A673 (cell line): ENCODE data around the gene EBP.

Source experiments
- EZH2 ChIP-seq: fragments of 200-600 bp; sonication (generic); IDR thresholded peaks from 2 replicates; pipeline ENCODE4 v1.6.1; 2017; ENCODE audit warnings: borderline replicate concordance, low read depth, mild to moderate bottlenecking, mixed read lengths, antibody characterized with exemption, low read length; ENCODE audit not compliant: poor library complexity, severe bottlenecking
- TF ChIP-seq, protein P1 (sequence below): fragments of 300-800, 200-600 bp; sonication (generic); conservative IDR thresholded peaks from 2 replicates; pipeline ENCODE4 v1.5.1; 2017; ENCODE audit warnings: low read depth, mild to moderate bottlenecking, antibody characterized with exemption, low read length, moderate library complexity, mixed read lengths

DNA sequence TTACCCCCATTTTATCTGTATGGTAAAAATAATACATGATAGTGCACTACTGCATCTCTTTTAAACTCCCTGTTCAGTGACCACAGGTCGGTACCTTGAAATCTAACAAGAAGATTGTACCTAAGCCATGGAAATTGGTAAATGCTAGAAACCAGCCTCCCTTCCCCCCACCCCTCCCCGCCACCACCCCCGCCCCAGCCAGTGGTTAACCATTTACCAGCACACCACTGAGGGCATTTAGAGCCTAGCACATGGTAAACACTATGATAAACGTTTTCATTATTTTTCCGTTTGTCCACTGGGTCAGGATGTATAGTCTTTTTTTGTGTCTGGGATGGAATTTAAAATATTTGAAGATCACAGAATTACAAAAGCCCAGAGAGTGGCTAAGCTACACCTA, 46.3 kb upstream of the EBP start:
- no peak for TF ChIP-seq EZH2
- TF ChIP-seq, protein P1, sequence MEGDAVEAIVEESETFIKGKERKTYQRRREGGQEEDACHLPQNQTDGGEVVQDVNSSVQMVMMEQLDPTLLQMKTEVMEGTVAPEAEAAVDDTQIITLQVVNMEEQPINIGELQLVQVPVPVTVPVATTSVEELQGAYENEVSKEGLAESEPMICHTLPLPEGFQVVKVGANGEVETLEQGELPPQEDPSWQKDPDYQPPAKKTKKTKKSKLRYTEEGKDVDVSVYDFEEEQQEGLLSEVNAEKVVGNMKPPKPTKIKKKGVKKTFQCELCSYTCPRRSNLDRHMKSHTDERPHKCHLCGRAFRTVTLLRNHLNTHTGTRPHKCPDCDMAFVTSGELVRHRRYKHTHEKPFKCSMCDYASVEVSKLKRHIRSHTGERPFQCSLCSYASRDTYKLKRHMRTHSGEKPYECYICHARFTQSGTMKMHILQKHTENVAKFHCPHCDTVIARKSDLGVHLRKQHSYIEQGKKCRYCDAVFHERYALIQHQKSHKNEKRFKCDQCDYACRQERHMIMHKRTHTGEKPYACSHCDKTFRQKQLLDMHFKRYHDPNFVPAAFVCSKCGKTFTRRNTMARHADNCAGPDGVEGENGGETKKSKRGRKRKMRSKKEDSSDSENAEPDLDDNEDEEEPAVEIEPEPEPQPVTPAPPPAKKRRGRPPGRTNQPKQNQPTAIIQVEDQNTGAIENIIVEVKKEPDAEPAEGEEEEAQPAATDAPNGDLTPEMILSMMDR: no peak
